Mesenchymal stem cell (in vitro differentiated cells and primary cell): ENCODE results near the gene XRCC3.
A peak's percentile ranks its signal among the peaks of the same experiment; 100 is the strongest.

Experiments used
- DNase-seq: peaks from one replicate; pipeline ENCODE4 v3.0.0-alpha.2; 2013
- H2AFZ ChIP-seq: one replicate; pipeline ENCODE4 v1.6.1; 2013; ENCODE audit warnings: low read depth, mild to moderate bottlenecking, control low read depth, inconsistent platforms, low read length, moderate library complexity
- H2AK5ac ChIP-seq: 2 replicates; pipeline ENCODE4 v1.6.1; 2013; ENCODE audit warnings: low read length, moderate library complexity, mild to moderate bottlenecking, inconsistent platforms; ENCODE audit not compliant: severe bottlenecking
- H2BK120ac ChIP-seq: one replicate; pipeline ENCODE4 v1.6.1; 2013; ENCODE audit warnings: low read depth, mild to moderate bottlenecking, inconsistent platforms, low read length, moderate library complexity
- H2BK12ac ChIP-seq, 2 experiments: one replicate each; pipeline ENCODE4 v1.6.1; 2013; ENCODE audit warnings: inconsistent platforms in 2 of 2, low read length in 2 of 2, mild to moderate bottlenecking in 2 of 2, moderate library complexity in 2 of 2, control low read depth in 1 of 2
- H2BK15ac ChIP-seq: one replicate; pipeline ENCODE4 v1.6.1; 2013; ENCODE audit warnings: mild to moderate bottlenecking, low read depth, inconsistent platforms; ENCODE audit not compliant: poor library complexity, severe bottlenecking
- H2BK5ac ChIP-seq: 2 replicates; pipeline ENCODE4 v1.6.1; 2013; ENCODE audit warnings: low read depth, mild to moderate bottlenecking, low read length, control low read depth, inconsistent platforms; ENCODE audit not compliant: poor library complexity, severe bottlenecking
- H3K14ac ChIP-seq, 2 experiments: one replicate each; pipeline ENCODE4 v1.6.1; 2013; ENCODE audit warnings: inconsistent platforms in 2 of 2, low read length in 2 of 2, control low read depth in 1 of 2, mild to moderate bottlenecking in 1 of 2, moderate library complexity in 1 of 2
- H3K18ac ChIP-seq, 2 experiments: one replicate each; pipeline ENCODE4 v1.6.1; 2013; ENCODE audit warnings: inconsistent platforms in 2 of 2, low read length in 2 of 2, control low read depth in 1 of 2, low read depth in 1 of 2, mild to moderate bottlenecking in 1 of 2
- H3K23ac ChIP-seq, 2 experiments: one replicate each; pipeline ENCODE4 v1.6.1; 2013; ENCODE audit warnings: inconsistent platforms in 2 of 2, low read length in 2 of 2, mild to moderate bottlenecking in 2 of 2, moderate library complexity in 2 of 2, control low read depth in 1 of 2
- H3K27ac ChIP-seq: 2 replicates; pipeline ENCODE4 v1.5.1; 2013; ENCODE audit warnings: mild to moderate bottlenecking, moderate library complexity, low read length, control low read depth, inconsistent platforms; ENCODE audit not compliant: poor library complexity, severe bottlenecking
- H3K27me3 ChIP-seq, 2 experiments: 2 replicates each; pipeline versions ENCODE4 v1.6.1 to v1.7.0; 2013; ENCODE audit warnings: low read length in 2 of 2, mild to moderate bottlenecking in 2 of 2, moderate library complexity in 2 of 2, control low read depth in 1 of 2, inconsistent platforms in 1 of 2; ENCODE audit not compliant: control insufficient read depth in 1 of 2, insufficient read depth in 1 of 2
- H3K36me3 ChIP-seq, 2 experiments: 2 replicates each; pipeline versions ENCODE4 v1.6.1 to v1.7.0; 2013; ENCODE audit warnings: low read length in 2 of 2, control low read depth in 1 of 2, inconsistent platforms in 1 of 2, low read depth in 1 of 2, mild to moderate bottlenecking in 1 of 2; ENCODE audit not compliant: insufficient read depth in 2 of 2, control insufficient read depth in 1 of 2
- H3K4ac ChIP-seq, 2 experiments: one replicate each; pipeline ENCODE4 v1.6.1; 2013; ENCODE audit warnings: inconsistent platforms in 2 of 2, low read length in 2 of 2, mild to moderate bottlenecking in 2 of 2, moderate library complexity in 2 of 2, control low read depth in 1 of 2, low read depth in 1 of 2
- H3K4me1 ChIP-seq: 2 replicates; pipeline ENCODE4 v1.6.1; 2013; ENCODE audit warnings: low read depth, low read length, control low read depth; ENCODE audit not compliant: control insufficient read depth, insufficient read depth
- H3K4me2 ChIP-seq: 2 replicates; pipeline ENCODE4 v1.6.1; 2013; ENCODE audit warnings: low read length, mild to moderate bottlenecking, inconsistent platforms; ENCODE audit not compliant: poor library complexity, severe bottlenecking
- H3K4me3 ChIP-seq, 2 experiments: 2 replicates each; pipeline versions ENCODE4 v1.5.1 to v1.7.0; 2013; ENCODE audit warnings: low read length in 2 of 2, mild to moderate bottlenecking in 2 of 2, control low read depth in 1 of 2, low read depth in 1 of 2; ENCODE audit not compliant: insufficient read depth in 1 of 2
- H3K79me1 ChIP-seq: replicated peaks from 2 replicates; pipeline ENCODE4 v1.6.1; 2013; ENCODE audit warnings: mild to moderate bottlenecking, control low read depth, low read length, inconsistent platforms; ENCODE audit not compliant: poor library complexity, severe bottlenecking
- H3K9ac ChIP-seq: 2 replicates; pipeline ENCODE4 v1.7.0; 2013; ENCODE audit warnings: mild to moderate bottlenecking, low read length, moderate library complexity
- H3K9me3 ChIP-seq: 2 replicates; pipeline ENCODE4 v1.7.0; 2013; ENCODE audit warnings: mild to moderate bottlenecking, low read length; ENCODE audit not compliant: control insufficient read depth
- H4K8ac ChIP-seq: one replicate; pipeline ENCODE4 v1.6.1; 2013; ENCODE audit warnings: inconsistent platforms, mild to moderate bottlenecking, low read length, moderate library complexity
- H4K91ac ChIP-seq: one replicate; pipeline ENCODE4 v1.6.1; 2013; ENCODE audit warnings: mild to moderate bottlenecking, low read length, inconsistent platforms
- WGBS: methylation state at CpG from one replicate; pipeline ENCODE4 v1.1.7; 2013; ENCODE audit warnings: mixed read lengths; 5-methylcytosine and 5-hydroxymethylcytosine counted together

The XRCC3 gene

DNA sequence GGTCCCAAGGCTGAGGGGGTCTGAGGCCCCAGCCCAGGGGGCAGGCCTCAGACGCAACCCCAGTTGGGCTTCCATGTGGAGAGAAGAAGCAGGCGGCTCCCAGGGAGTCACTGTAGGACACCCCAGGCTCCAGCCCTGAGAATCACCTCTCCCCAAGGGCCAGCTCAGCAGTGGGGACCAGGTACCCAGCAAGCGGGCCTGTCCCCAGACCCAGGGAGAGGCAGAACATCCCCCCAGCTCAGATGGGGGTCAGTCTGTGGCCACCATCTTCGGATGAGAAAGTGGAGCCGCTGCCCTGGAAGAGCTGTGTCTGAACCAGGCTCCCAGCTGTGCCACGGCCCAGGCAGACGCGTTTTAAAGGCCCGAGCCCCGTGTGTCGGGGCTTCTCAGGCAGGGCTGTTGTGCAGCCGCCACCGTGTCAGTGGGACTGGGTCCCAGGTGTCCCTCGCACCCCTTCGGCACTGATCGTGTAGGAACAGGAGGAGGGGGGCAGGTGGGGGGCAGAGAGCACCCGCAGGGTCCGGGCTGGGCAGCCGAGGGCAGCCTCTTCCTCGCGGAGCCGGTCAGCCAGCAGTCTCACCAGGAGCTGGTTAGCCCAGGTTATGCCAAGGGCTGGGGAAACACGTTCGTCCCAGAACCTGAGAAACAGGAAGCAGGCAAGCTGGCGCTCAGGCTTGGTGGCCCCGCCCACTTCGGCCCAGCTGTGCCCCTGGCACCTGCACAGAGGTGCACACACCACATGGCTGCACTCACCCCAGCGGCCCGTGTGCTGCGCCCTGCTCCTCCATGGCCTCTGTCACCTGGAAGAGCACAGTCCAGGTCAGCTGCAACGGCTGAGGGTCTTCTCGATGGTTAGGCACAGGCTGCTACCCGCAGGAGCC is 16.6 kb downstream of the XRCC3 start:
- WGBS = 96% methylated on average over 33 of the region's 33 CpGs
- Histone ChIP-seq H2AK5ac (no peak overlapping the region), H3K27me3 (no peaks in the 10 kb centered on the region), H3K4me3 (no peak overlapping the region), H3K9me3 (no peaks in the 10 kb centered on the region), H3K36me3 (peaks cover 76 to 83% of the 10 kb centered on the region in 2 experiments), H2AFZ (no peak overlapping the region), H3K79me1 (peaks cover 64% of the 10 kb centered on the region), H3K4me1 (peaks cover 47% of the 10 kb centered on the region), H2BK12ac (peak overlapping the region in 1 of 2 experiments; percentile 68), H3K4ac (peak overlapping the region in 1 of 2 experiments; percentile 50), H2BK5ac (no peak overlapping the region), H2BK120ac (no peak overlapping the region), H3K23ac (no peak overlapping the region), H2BK15ac (no peak overlapping the region), H3K27ac (no peak overlapping the region), H4K8ac (peak overlapping the region; percentile 71), H3K9ac (no peak overlapping the region), H3K4me2 (no peak overlapping the region), H3K18ac (peak overlapping the region in 1 of 2 experiments; percentile 55), H4K91ac (no peak overlapping the region), H3K14ac (no peak overlapping the region)
- DNase-seq = no peak

DNA sequence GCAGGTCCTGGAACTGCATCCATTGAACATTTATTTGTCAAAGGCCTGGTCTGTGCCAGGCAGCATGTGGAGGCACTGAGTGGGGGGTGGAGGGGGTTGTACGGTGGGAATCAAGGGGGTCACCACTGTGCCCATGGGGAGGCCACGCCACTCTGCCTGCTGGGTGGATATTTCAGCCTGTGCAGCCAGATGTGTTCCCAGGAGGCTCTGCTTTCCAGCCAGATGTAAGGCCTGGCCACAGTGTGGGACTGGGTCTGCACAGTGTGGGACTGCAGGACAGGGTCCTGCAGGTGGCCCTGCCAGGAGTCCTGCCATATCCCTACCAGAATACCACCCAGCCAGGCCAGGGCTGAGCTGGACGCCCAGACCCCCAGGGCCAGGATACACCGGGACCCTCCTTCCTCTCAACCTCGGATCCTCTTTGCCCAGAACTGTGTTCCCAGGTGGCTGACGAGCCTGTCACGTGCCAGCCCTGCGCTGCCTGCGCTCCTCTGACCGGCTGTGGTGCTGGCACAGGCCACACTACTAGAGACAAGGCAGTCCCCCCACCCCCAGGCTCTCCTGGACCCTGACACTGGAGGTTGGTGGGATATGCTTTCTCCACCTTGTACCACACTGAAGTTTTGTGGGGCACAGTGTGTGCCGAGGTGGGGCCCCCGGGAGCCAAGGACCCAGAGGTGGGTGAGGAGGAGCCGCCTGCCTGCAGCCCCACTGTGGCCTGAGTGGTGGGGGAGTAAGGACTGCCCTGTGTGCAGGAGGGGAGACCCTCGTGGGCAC is 17.5 kb downstream of the XRCC3 start:
- no peak overlapping the region for H3K4me2 ChIP-seq
- DNase-seq = no peak
- H2BK12ac ChIP-seq = peak overlapping the region in 1 of 2 experiments; percentile 68
- no peak overlapping the region for H2BK15ac ChIP-seq
- H3K23ac ChIP-seq = no peak overlapping the region
- H3K4ac ChIP-seq = no peak overlapping the region
- no peak overlapping the region for H3K27ac ChIP-seq
- peaks cover 76 to 83% of the 10 kb centered on the region in 2 experiments for H3K36me3 ChIP-seq
- no peak overlapping the region for H2AK5ac ChIP-seq
- no peaks in the 10 kb centered on the region for H3K9me3 ChIP-seq
- no peak overlapping the region for H4K8ac ChIP-seq
- no peak overlapping the region for H2BK5ac ChIP-seq
- peak overlapping the region in 1 of 2 experiments; percentile 55 for H3K18ac ChIP-seq
- H3K4me3 ChIP-seq = no peak overlapping the region
- no peak overlapping the region for H2BK120ac ChIP-seq
- WGBS = 95% methylated on average over 14 of the region's 14 CpGs
- H3K27me3 ChIP-seq = no peaks in the 10 kb centered on the region
- H3K79me1 ChIP-seq = peaks cover 63% of the 10 kb centered on the region
- peaks cover 48% of the 10 kb centered on the region for H3K4me1 ChIP-seq
- H4K91ac ChIP-seq = peak overlapping the region; percentile 37
- H2AFZ ChIP-seq = no peak overlapping the region
- H3K14ac ChIP-seq = peak overlapping the region in 1 of 2 experiments; percentile 72
- H3K9ac ChIP-seq = peak overlapping the region; percentile 53

DNA sequence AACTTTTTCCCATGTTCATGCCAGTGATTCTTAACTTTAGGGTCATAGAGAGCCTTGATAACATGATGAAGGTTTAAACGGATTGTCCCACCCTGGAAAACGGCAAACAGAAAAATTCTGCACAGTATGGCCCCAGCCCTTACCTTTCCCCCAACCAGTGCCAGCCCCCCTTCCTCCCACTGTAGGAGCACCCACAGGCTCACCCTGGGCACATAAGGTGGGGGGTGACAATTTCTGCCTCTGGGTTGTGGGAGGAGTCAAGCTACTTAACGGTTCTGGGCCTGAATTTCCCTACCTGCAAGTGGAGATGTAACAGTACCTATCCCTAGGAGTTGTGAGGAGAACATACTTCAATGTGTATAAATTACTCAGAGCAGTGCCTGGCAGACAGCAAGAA is 18.0 kb downstream of the XRCC3 start:
- H3K36me3 ChIP-seq = peaks cover 76 to 81% of the 10 kb centered on the region in 2 experiments
- no peak overlapping the region for H3K4me2 ChIP-seq
- H3K9me3 ChIP-seq = no peaks in the 10 kb centered on the region
- no peaks in the 10 kb centered on the region for H3K27me3 ChIP-seq
- H3K27ac ChIP-seq = peak overlapping the region; percentile 15
- H3K18ac ChIP-seq = peak overlapping the region in 1 of 2 experiments; percentile 76
- H3K4me3 ChIP-seq = no peak overlapping the region
- no peak overlapping the region for H2AFZ ChIP-seq
- no peak for DNase-seq
- H4K91ac ChIP-seq = no peak overlapping the region
- H3K79me1 ChIP-seq = peaks cover 62% of the 10 kb centered on the region
- H3K4ac ChIP-seq = peak overlapping the region in 1 of 2 experiments; percentile 59
- H3K4me1 ChIP-seq = peaks cover 51% of the 10 kb centered on the region
- no peak overlapping the region for H2AK5ac ChIP-seq
- H2BK5ac ChIP-seq = no peak overlapping the region
- no peak overlapping the region for H4K8ac ChIP-seq
- H3K9ac ChIP-seq = peak overlapping the region; percentile 53
- H3K23ac ChIP-seq = no peak overlapping the region
- H2BK12ac ChIP-seq = peak overlapping the region in 1 of 2 experiments; percentile 25
- no peak overlapping the region for H2BK120ac ChIP-seq
- H3K14ac ChIP-seq = no peak overlapping the region
- WGBS = 79% methylated on average over 3 of the region's 3 CpGs
- no peak overlapping the region for H2BK15ac ChIP-seq
